HG03558 (cell line): ENCODE data around the gene CHEK1.
A peak's percentile ranks its signal among the peaks of the same experiment; 100 is the strongest.
"Not testable (repeated sequence)": the region's sequence is repeated elsewhere in the genome, so short reads cannot be mapped to it uniquely, and the experiment has no call there.

Experiments used
- ATAC-seq: cut with Tn5 transposase; IDR thresholded peaks from one replicate; pipeline ENCODE4 v1.9.1; 2021; ENCODE audit warnings: moderate number of reproducible peaks; ENCODE audit not compliant: unreplicated experiment; ENCODE audit errors: extremely low read depth

Gene CHEK1

DNA sequence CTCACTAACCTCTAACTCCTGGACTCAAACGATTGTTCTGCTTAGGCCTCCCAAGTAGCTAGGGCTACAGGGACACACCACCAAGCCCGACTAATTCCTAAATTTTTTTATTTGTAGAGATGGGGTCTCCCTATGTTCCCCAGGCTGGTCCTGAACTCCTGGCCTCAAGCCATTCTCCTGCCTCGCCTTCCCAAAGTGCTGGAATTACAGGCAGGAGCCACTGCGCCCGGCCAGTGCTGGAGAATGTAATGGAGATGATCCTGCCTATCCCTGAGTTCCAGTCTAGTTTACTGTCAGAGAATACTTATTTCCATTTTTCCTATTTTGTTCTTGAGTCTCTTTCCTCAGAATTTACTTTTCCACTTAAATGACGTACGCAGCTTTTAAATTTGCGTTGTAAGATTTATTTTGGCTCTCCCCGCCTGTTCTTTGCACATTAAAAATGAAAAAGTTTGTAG, at the start of gene CHEK1:
CHEK1 (plus strand) TSS at position 408 of the 458 bp plus-strand sequence. CDS start 1,606 bp downstream, outside the sequence.
- no peak for ATAC-seq

DNA sequence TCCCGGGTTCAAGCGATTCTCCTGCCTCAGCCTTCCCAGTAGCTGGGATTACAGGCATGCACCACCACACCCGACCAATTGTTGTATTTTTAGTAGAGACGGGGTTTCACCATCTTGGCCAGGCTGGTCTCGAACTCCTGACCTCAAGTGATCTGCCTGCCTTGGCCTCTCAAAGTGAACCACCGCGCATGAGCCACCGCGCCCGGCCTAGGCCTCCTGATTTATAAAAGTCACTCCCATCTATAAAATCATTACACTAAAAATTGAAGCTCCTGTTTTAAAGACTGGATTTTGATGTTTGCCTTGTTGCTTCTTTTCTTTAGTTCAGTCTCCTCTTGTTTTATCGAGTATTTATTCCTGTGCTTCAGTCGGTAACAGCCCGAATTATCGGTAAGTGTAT, 47.8 kb upstream of the CHEK1 start:
- not testable (repeated sequence) for ATAC-seq

DNA sequence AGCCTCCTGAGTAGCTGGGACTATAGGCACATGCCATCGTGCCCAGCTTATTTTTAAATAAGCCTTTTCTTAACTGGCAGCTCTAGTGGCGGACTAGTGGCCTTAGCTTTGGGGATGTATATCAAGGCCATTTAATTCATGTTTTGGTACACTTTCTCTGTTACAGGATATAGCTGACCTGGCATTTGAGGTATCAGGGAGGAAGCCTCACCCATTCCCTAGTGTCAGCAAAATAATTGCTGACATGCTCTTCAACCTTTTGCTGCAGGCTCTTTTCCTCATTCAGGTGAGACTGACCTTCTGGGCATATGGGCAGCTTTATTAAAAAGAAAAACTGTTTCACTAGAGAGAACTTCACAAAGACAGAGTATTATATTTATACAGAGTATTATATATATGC, 46.2 kb upstream of the CHEK1 start:
- ATAC-seq = no peak

DNA sequence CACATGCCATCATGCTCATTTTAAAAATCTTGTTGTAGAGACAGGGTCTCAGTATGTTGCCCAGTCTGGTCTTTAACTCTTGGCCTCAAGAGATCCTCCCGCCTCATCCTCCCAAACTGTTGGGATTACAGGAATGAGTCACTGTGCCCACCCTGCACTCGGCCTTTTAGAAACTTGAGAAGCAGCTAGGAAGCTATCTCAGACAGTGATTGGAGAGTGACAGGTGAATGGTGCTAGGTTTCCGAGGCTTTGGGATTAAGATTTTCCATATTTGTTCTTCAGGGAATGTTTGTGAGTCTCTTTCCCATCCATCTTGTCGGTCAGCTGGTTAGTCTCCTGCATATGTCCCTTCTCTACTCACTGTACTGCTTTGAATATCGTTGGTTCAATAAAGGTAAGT, 45.2 kb upstream of the CHEK1 start:
- no peak for ATAC-seq

DNA sequence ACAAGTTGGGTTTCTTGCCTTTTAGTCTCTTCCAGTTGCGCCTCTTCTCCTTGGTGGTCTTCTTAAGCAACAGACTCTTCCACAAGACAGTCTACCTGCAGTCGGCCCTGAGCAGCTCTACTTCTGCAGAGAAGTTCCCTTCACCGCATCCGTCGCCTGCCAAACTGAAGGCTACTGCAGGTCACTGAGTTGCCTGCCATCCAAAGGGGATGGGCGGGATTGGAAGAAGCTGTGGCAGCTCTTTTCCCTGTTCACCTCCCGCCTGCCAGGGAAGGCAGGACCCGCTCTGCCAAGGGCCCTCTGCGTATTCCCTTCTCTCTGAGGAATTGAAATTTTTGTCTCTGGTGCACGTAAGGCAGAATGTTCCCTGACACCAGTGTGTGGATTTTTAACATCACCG, 41.5 kb upstream of the CHEK1 start:
- no peak for ATAC-seq

DNA sequence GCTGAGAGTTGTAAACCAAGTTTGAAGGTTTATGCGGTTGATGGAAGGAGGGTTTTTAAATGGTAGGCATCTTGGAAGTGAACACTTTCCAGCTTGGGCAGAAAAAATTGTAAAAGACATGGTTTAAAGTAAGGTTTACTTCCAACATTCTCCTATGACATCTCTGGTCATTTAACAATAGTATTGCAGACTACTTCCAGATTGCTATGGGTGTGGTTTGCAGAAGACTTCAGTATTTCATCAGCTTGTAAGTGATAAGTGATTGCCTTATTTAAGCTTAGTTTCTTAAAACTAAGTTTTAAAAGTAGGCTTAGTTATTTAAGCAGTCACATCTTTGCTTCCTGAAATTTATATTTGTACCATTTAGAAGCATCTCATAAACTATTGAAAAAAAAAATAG, 39.5 kb upstream of the CHEK1 start:
- ATAC-seq = no peak

DNA sequence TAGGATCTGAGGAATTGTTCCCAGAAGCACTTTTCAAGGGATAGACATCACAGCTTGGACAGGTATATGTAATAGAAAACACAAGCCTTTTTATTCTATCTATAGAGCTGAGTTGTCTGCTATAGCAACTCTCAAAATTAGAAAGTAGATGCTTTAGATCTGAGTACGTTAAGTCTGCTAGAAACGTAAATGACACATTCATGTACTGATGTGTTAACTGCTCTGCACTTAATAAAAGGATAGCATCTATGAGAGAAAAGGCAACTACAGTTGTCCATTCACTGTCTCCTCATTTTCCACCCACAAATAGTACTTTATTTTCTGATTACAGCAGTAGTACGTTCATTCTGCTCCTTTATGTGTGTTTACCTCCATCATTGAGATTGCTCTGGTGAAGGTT, 38.3 kb upstream of the CHEK1 start:
- no peak for ATAC-seq

DNA sequence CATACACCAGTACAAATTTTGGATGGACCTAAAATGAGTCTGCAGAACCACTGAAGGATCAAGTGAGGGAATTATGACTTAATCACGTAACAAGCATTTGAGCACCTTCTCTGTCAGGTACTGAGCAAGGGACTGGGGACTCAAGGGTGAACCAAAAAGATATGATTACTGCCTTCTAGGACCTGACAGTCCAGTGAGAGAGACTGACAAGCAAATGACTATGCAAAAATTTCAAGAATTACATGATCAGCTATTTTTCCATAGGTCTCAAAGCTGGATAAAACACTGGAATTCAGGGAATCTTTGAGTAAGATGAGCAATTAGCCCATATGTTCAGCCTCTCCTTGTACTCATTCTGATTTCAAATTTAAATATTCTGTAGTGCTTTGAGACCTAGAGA, 37.5 kb upstream of the CHEK1 start:
- ATAC-seq = no peak

DNA sequence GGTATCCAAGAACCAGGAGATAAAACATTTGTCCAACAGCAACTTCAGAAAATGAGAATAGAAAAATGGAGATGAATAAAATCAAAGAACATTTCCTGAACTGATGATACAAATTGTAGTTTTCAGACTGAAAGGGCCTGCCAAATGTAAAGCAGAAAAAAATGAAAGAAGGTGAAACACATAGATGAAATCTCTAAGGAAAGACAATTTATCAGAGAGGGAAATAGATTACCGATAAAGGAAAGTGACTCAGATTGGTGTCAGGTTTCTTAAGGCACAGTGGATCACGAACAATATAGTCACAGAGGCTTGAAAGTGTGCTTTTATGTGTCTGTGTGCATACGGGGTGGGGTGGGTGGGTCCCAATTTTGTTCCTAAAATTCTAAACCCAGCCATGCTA, 36.5 kb upstream of the CHEK1 start:
- no peak for ATAC-seq

DNA sequence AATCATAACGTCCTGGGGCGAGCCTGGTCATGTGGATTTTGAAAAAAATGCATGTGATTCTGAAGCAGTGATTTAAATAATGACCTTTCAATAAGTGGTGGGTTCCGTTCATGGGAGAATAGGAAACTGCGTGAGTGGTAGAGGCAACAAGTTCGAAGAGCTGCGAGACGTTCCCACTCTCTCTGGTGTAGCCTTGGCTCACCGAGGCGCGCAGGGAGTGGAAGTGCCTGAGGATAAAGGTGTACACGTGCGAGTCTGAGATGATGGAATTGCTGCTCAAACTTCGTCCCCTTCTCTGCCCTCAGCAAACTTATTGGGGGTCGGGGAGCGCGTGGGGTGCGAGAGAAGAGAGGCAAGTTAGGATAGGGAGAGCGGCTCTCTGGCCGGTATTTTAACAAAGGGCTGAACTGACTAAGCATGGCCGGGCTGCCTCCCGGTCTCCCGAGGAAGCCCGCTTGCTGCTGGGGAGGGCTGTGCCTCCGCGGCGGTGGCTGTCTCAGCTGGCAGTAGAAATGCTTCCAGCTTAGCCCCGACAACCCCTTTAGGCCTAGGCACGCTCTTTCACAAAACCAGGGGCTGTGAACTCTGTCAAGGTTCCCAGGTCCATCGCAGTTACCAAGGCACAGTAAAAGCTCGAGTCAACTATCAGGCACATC, 33.2 kb upstream of the CHEK1 start:
- peak; percentile 0 for ATAC-seq

DNA sequence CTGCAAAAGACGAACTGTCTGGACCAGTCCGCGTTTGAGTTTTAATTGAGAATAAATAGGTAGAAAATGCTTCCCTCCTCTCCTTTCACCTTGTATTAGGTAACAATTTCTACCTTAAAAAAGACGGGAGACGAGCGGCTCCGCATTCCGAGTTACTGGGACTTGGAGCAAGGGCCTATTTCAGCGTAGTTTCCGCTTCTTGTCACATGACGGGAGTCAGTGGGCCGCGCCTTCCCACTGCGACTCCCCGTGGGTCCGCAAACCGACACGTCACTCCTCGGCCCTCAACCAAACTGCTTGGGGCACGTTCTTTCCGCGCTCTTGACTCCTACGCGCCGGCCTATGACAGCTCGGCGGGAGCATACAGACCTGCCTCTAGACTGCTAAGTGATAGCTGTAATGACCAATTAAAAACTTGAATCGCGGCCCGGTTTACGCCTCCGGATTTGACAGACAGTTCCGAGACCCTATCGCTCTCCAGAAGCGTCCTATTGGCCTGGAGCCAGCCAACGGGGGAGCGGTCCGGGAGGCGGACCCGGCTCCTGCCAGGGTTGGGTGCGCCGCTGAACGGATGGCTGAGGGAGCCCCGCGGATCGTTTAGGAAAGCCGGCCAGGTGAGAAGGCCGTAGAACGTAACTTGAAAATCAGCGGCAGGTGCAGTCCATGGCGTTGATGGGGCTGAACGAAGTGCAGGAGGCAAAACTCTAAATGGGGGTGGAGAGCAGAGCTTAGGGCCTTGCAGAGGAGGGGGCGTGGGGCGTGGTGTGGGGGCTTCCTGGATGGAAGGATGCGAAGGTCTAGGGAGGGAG, 32.5 kb upstream of the CHEK1 start, which contains the start of gene STT3A:
STT3A (plus strand) TSS at position 548 of the 809 bp plus-strand sequence. CDS start 3,064 bp downstream, outside the sequence.
- peak; percentile 95 for ATAC-seq

DNA sequence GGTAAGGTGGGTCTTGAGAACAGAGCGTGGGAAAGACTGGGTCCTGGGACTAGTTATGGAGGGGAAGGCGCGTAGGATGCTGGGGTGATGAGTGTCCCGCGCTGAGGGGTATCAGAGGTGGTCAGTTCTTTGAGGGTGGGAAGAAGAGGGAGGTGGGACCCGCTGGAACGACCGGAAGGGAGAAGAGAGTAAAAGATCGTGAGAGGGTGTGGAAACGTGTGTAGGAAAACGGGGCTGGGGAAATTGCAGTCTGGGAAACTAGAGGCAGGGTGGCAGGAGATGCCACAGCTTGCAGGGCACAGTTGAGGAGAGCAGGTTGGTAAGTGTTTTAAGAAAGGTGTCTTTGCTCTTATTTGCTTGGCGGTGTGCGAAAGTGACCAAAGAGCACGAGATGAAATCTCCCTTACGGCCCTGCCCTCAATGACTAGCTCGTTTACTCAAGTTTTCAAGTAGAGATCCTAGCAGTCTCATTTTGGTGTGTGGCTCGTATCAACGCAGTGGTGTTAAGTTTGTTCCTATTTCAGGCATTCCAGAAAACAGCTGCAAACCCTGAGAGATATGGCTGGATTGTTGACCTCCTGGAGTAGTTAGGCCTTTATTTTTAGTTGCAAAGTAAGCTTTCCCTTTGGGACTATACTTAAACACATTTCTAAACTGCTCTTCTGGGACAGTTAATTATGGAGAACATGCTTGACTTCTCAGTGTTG, 31.7 kb upstream of the CHEK1 start:
- no peak for ATAC-seq

DNA sequence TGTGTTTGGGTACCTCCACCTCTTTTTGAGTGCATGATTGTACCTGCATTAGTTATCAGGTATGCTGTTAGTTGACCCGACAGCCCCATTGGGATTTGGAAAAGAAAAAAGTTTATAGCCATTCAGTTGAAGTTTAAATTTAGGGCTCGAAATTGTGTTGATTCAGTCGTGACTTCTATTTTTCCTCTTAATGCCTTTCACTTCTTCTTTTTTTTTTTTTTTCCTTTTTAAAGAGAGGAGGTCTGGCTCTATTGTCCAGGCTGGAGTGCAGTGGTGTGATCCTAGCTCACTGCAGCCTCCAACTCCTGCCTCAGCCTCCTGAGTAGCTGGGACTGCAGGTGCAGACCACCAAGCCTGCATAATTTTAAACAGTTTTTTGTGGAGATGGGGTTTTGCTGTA, 30.0 kb upstream of the CHEK1 start:
- no peak for ATAC-seq

DNA sequence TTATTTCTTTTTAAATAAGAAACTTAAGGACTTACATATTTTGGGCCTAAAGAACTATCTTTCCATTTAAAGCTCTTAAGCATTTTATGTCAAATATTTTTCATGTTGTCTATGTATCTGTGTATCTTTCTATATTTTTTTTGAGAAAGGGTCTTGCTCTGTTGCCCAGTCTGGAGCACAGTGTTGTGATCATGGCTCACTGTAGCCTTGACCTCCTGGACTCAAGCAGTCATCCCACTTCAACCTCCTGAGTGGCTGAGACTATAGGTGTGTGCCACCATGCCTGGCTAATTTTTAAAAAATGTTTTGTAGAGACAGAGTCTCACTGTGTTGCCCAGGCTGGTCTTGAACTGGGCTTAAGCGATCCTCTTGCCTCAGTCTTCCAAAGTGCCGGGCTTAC, 24.3 kb upstream of the CHEK1 start:
- no peak for ATAC-seq

DNA sequence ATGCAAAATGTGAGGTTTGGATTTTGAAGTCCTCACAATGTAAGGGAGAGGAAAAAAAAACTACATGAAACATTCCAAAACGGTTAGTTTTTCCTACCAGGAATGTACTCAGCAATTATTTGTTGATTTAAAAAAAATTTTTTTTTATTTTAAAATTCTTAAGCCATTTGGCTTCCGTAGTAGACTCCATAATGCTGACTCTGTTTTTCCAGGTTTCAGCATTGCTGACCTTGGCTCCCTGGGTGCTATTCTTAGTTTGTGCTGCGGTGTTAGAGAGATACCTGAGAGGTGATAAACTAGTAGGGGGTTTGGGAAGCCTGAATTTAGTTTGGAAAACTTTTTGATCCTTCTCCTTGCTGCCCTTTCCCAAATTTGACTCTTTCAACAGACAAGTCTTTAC, 21.8 kb upstream of the CHEK1 start:
- ATAC-seq = no peak

DNA sequence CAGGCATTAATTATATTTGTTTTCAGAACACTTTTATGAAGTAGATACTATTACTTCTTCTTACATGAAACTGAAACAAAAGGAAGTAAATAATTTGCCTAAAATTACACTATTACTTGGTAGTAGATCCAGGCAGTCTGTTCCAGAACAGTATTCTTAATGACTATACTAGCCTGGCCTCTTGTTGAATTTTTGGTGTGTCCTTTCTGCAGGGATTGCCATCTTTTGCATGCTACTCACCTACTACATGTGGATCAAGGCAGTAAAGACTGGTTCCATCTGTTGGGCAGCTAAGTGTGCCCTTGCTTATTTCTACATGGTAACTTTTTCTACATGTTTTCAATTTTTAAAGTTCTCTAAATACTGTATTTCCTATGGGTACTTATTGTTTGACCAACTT, 19.5 kb upstream of the CHEK1 start:
- ATAC-seq = no peak

DNA sequence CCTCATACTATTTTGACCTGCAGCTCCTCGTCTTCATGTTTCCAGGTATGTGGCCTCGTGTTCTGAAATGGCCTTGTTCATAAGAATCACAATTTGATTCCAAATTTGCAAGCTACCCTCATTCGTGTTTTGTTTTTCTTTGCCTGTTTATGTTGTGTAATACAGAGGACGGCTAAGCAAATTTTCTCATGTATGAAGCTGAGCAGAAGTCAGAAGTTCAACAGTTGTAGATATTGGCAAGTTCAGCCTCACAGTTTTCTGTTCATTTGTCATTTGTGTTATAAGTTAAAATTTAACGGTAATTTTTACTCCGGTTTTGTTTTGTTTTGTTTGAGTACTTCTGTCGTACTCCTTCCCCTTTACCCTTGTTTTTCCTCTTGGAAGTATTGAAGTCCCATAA, 15.4 kb upstream of the CHEK1 start:
- ATAC-seq = no peak

DNA sequence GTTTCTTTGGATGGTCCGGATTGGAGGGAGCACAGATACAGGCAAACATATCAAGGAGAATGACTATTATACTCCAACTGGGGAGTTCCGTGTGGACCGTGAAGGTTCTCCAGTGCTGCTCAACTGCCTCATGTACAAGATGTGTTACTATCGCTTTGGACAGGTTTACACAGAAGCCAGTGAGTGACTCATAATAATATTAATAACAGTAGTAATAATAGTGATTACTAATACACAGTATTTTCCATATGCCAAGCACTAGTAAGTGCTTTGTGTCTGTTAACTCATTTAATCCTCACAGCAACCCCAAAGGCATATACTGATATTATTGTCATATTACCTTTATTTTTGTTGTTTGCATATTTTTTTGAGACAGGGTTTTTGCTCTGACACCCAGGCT, 6.6 kb upstream of the CHEK1 start:
- no peak for ATAC-seq

DNA sequence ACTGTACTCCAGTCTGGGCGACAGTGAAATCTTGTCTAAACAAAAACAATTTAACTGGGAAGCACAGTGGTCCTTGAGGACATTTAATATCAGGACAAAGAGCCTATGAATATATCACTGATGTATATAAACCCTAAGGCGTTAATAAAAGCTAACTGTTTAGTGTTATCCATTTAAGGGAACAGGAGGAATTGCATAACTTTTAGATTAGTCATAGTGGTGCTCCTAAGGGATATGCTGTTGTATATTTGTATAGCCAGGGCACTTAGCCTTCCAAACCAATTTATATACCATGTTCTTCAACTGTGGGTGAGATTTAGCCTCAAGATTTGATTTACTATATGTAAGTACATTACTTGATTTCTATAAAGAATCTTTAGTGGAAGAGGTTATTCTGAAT, 3.0 kb upstream of the CHEK1 start:
- no peak for ATAC-seq

DNA sequence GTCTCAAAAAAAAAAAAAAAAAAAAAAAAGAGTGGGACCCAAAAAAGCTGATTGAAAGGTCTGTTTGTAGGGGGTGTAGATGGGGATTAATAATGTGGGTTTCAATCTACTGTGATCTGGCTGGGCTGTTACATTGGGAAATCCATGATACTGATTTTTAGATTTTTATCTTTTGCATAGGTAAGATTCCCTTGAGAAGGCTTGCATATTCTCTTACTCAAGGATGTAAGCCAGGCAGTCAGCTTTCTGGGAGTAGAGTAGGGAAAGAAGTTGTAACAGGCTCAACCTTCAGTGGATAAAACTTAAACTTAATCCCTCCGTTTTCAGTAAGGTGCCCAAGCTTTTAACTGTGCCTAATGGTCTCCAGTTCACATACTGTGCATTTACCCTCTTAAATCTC, 1.9 kb upstream of the CHEK1 start:
- ATAC-seq = no peak

DNA sequence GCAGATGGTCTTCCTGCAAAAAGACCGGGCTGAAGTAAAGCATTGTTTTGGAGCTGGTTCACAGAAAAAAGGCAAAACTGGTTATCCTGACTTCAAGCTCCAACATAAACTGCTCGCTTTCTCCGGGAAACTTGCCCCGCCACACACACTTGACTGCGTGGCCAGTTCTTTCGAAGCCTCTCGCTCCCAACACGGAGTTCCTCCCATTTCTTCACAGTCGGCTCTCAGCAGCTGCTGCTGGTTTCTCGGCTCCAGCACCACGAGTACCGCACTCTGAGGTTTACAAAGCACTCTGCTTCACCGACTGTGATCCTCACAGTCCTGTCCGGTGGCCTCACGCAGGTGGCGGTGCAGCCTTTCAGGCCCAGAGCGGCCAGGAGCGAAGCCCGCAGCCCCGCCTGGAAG, 264 bp downstream of the CHEK1 start:
- no peak for ATAC-seq
